ENCODE results near the gene RAB26.

Gene RAB26

DNA sequence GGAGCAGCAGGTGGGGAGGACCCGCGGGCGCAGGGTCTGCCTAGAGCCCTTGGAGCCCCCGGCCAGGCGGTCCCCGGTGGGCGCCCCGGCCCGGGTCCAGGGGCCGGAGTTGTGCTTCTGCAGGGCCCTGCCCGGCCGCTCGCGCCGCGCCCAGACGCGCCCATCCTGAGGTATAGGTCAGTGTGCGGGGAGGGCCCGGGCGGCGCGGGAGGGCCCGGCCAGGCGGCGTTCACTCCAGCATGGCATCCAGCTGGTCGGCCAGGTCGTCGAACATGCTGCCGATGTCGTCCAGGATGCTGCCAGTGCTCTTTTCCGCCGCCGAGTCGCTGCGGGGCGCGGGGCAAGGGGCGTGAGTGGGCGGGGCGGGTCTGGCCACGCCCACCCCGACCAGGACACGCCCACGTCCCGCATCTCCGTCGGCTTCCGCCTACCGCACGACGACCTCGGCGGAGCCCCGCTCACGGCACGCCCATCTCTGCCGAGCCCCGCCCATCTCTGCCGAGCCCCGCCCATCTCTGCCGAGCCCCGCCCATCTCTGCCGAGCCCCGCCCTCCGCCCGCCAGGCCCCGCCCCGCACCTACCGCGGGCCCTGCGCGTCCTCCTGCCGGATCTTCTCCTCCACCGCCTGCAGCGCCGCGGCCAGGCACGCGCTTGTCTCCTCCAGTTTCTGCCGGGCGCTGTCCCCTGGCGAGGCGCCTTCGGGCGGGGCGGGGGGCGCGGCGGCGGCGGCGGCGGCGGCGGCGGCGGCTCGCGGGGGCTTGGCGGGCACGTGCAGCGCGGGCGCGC is 30.1 kb downstream of the RAB26 start:
- no peak for DNase-seq (ENCODE audit: low spot score)

- no peak for DNase-seq (ENCODE audit: low spot score)
These were observed 30.7 kb downstream of the RAB26 start for GRCh38 chr16:2179107-2179501.

DNA sequence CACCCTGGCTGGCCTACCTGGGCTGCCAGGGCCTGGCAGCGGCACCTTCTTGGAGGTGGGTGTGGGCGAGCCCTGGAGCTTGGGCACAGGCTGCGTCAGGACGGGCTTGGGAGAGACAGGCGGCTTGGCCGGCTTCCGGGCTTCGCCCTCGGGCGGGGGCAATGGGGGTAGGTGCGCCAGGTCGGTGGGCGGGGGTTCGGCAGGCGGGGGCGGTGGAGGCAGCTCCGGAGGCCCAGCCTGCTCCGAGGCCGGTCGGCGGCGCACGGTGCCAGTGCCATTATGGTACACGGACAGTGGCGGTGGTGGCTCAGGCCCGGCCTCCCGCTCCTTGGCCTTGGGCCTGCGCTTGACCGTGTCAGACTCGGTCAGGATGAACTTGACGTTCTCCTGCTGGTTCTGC is 31.2 kb downstream of the RAB26 start:
- DNase-seq (ENCODE audit: low spot score) = no peak

GRCh38 chr16:2180461-2180860 is 32.0 kb downstream of the RAB26 start:
- DNase-seq (ENCODE audit: low spot score) = no peak

GRCh38 chr16:2180962-2181923 is 32.8 kb downstream of the RAB26 start:
- no peak for DNase-seq (ENCODE audit: low spot score)

- DNase-seq (ENCODE audit: low spot score) = no peak
These were observed 33.5 kb downstream of the RAB26 start for GRCh38 chr16:2181952-2182351.

- no peak for DNase-seq (ENCODE audit: low spot score)
These were observed 35.2 kb downstream of the RAB26 start for GRCh38 chr16:2183671-2184070.

DNA sequence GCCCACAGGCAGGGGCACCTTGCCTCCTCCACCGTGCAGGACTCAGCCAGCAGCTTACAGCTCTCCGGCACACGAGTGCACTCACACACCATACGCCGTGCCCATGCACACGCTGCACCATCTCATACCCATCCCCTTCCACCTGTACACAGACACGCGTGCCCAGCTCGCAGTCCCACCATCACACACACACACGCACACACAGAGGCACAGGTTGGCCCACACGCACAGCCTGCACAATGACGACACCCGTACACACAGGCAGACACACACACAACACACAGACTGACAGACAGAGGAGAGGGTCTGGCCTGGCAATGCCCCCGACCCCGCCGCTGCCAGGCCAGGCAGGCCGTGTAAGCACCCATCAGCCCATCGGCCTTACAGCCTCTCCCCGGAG is 35.9 kb downstream of the RAB26 start:
- DNase-seq (ENCODE audit: low spot score) = no peak

DNA sequence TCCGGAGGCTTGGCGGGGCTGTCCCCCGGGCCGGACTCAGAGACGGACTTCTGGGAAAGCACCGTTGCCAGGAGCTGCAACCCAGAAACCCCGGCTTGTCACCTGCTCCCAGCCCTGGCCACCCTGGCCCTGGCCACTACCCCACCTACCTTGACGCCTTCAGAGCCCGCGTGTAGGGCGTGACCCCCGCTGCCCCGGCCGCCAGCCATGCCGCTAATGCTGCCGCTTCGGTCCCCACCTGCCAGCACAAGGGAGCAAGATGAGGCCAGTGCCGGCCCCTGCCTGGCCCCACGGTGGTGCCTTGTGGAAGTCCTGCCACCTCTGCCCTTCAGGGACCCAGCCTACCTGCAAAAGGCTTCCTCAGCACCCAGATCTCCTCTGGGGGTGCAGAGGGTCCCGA is 36.5 kb downstream of the RAB26 start:
- no peak for DNase-seq (ENCODE audit: low spot score)

GRCh38 chr16:2186064-2186463 is 37.6 kb downstream of the RAB26 start:
- no peak for DNase-seq (ENCODE audit: low spot score)

DNA sequence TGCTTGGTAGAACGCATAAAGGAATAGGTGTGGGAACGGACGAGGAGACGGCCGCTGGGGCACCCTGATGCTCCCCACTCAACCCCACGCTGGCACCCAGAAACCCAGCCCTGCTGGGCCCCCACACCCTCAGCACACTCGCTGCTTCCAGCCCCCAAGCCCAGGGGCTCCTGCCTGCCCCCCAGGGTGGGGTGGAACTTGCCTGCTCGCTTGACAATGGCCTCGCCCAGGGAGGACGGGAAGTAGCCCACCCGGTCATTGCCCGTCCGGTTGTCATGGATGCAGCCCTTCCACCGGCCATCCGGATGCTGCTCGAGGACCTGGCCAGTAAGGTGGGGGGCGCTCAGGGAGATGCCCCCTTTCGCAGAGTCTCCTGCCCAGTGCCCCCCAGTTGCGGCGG is 38.1 kb downstream of the RAB26 start:
- no peak for DNase-seq (ENCODE audit: low spot score)

DNA sequence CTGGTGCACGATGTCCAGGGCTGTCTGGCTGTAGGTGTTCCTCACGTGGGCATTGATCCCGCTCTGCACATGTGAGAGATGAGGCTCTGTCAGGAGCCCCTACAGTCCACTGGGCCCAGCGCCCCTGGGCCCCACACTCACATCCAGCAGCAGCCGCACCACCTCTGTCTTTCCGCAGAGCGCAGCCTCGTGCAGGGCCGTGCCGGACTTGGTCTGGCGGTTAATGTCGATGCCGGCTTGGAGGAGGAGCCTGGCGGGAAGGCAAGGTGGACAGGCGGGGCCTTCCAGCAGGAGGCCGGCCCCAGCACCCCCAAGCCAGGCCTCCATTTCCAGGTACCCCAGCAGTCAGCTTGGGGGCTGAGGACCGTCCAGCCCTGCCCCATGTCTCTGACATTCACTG is 38.8 kb downstream of the RAB26 start:
- DNase-seq (ENCODE audit: low spot score) = no peak

- no peak for DNase-seq (ENCODE audit: low spot score)
These were observed 40.0 kb downstream of the RAB26 start for GRCh38 chr16:2188395-2188794.

DNA sequence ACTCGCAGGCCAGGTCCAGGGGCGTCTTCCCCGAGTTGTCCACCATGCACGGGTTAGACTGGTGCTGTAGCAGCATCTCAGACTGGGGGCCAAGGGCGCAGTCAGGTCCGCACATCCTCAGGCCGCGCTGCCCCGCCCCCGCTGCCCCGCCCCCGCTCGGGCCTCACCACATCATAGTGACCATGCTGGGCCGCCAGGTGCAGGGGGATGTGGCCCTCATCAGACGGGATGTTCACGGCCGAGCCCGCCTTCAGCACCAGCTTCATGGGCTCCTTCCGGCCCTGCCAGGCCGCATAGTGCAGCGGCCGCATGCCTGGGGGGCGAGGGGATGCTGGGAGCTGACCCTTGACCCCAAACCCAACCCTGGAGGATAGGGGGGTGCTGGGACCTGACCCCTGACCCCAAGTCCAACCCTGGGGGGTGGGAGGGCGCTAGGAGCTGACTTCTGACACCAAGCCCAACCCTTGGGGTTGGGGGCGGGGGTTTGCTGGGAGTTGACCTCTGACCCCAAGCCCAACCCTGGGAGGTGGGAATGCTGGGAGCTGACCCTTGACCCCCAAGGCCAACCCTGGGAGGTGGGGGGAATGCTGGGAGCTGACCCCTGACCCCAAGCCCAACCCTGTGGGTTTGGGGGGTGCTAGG is 40.9 kb downstream of the RAB26 start:
- no peak for DNase-seq (ENCODE audit: low spot score)

- no peak for DNase-seq (ENCODE audit: low spot score)
These were observed 41.7 kb downstream of the RAB26 start for GRCh38 chr16:2190002-2190658.

DNA sequence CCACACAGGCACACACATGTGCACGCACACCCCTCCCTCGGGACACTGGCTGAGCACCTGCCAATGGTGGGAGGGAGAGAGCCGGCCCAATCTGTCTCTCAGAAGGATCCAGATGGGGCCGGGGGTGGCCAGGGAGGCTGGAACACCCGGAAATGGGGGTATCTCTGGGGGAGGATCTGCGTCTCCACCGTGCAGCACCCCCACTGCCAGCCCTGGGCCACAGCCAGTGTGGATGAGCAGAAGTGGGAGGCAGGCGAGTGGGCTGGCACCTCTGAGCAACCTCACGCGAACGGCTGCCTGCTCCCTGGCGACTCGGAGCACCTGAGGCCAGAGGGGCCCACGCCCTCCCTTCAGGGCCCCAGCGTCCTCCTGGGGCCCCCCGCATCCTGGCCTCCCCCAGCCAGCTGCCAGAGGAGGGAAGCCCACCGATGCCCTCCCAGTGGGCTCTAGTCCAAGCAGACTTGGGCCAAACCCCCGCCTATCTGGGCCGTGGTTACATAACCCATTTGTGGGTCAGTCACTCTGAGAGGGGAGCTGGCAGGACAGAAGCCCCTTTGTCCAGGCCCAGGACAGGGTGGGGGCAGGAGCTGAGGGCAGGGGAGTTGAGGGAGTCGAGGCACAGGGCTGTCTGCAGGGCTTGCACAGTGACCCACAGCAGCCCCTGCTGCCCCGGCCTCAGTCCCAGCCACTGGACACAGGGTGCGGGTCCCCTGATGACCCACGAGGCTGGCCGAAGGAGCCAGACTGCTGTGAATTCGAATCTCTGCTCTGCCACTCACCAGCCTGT is 42.4 kb downstream of the RAB26 start:
- DNase-seq (ENCODE audit: low spot score) = no peak

DNA sequence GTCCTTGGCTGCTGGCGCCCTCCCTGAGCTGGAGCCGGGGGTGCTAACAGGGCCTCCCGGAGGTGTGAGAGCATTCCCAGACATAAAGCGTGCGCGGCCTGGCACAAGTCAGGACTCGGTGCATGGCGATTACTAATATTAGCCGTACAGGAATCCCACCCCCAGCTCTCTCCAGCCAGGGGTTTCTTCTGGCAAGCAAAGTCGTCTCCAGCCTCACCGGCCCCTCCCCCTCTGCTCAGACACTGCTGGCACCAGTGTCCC is 43.0 kb downstream of the RAB26 start:
- no peak for DNase-seq (ENCODE audit: low spot score)

DNA sequence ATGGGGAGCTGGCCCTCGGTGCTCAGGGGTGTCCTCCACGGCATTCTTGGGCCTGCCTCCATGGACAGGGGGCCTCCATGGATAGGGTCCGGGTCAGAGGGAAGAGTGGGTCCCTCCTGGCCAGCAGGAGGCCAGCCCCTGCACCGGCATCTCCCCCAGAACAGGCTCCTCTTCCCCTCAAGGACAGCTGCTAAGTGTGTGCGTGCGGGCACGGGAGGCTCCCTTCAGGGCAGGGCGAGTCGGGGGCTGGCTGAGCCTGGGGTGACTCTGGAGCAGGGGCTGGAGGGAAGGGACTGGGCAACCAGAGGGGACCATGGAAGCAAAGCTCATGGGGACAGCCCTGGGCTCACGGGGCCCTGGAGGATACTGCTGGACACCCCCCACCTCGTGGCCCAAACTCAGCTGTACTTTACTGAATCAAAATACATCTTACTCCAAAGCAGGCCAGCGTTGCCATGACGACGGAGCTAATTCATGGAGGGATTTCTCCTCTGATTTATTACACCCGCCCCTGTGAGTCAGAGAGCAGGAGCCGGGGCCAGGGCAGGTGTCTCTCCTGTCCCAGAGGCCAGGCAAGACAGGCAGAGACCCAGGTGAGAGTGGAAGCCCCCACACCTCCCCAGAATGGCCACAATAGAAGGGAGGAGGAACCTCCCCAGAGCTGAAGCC is 45.9 kb downstream of the RAB26 start:
- DNase-seq (ENCODE audit: low spot score) = peak; percentile 62

DNA sequence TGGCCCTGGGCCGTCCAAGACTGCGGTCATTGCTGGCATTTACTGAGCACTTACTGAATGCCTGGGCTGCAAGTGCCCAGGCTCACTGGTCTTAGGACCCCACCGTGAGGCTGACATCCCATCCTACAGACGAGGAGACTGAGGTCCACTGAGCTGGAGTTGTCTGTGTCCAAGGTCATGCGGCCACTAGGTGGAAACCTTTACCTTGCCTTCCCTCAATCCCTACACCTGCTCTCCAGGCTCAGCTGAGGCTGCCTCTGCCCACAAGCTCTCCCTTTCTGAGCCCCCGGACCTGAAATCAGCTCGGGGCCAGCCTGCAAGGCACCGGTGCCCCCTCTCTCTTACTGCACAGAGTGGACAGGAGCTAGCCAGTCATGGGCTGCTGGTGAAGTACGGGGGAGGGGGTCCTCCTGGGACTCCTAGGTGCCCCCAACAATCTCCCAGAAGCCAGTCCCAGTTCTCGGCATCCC is 46.5 kb downstream of the RAB26 start:
- DNase-seq (ENCODE audit: low spot score) = no peak

DNA sequence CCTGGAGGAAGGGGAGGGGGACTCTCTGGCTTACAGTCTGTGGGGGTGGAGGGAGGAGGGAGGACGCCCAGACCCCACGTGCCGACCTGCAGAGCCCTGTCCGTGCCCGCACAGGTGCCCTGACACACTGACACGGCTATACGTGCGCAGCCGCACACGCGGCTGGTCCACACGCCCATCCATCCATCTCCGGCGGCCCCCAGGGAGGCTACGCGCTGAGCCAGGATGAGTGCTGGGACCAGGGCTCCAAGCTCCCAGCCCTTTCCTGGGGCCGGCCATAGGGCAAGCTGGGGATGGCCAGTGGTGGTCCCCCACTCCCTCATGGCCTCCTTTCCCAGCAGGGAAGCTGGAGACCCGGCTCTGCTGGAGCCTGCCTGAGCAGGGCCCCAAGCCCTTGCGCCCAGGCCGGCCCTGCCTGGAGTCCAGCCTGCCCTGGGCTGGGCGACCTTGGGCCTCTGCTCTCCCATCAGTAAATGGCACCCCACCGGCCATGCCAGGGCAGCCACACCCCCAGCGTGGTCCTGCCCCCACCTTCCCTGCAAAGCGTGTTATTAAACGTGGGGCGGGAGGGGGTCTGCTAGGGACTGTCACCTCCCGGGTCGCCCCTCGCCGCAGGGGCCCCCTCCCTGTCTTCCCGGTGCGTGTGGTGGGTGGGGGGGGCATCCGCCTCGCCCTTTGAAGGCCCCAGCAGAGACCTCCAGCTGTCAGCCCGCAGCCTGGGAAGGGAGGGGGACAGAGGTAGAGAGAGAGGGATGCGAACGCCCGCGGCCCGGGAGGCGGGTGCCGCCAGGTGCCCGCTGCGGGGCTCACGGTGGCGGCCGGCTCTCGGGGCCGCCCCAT is 47.1 kb downstream of the RAB26 start:
- no peak for DNase-seq (ENCODE audit: low spot score)

All from hepatic stellate cell (primary cell).